HG03108 (cell line): ENCODE measurements around the gene SLC2A9.

Source experiments
- ATAC-seq: cut with Tn5 transposase; IDR thresholded peaks from one replicate; pipeline ENCODE4 v1.9.1; 2021; ENCODE audit warnings: moderate library complexity; ENCODE audit not compliant: unreplicated experiment

SLC2A9 gene

GRCh38 chr4:10020871-10021652 is at the start of gene SLC2A9:
TSS of gene SLC2A9 (minus strand) at chr4:10021497. CDS start at chr4:10021429, 68 bp downstream.
- ATAC-seq: no peak

GRCh38 chr4:10069075-10069642 is 47.9 kb upstream of the SLC2A9 start:
- ATAC-seq: no peak

GRCh38 chr4:10066670-10067651 is 45.7 kb upstream of the SLC2A9 start:
- ATAC-seq: no peak

- ATAC-seq: no peak
Measured at GRCh38 chr4:10066206-10066605, 44.9 kb upstream of the SLC2A9 start.

- no peak for ATAC-seq
Measured at GRCh38 chr4:10063544-10064300, 42.4 kb upstream of the SLC2A9 start.

- no peak for ATAC-seq
Measured at GRCh38 chr4:10061650-10062415, 40.5 kb upstream of the SLC2A9 start.

- ATAC-seq: no peak
Measured at GRCh38 chr4:10058371-10058770, 37.1 kb upstream of the SLC2A9 start.

- ATAC-seq: no peak
Measured at GRCh38 chr4:10057023-10057395, 35.7 kb upstream of the SLC2A9 start.

GRCh38 chr4:10056334-10057022 is 35.2 kb upstream of the SLC2A9 start:
- ATAC-seq: no peak

GRCh38 chr4:10055871-10056270 is 34.6 kb upstream of the SLC2A9 start:
- no peak for ATAC-seq

GRCh38 chr4:10054571-10055041 is 33.3 kb upstream of the SLC2A9 start:
- no peak for ATAC-seq

- no peak for ATAC-seq
Measured at GRCh38 chr4:10053635-10054453, 32.5 kb upstream of the SLC2A9 start.

- ATAC-seq: no peak
Measured at GRCh38 chr4:10051517-10052135, 30.3 kb upstream of the SLC2A9 start.

GRCh38 chr4:10050721-10051120 is 29.4 kb upstream of the SLC2A9 start:
- no peak for ATAC-seq

GRCh38 chr4:10050261-10050661 is 29.0 kb upstream of the SLC2A9 start:
- ATAC-seq: no peak

GRCh38 chr4:10048941-10049697 is 27.8 kb upstream of the SLC2A9 start:
- ATAC-seq: no peak

- ATAC-seq: no peak
Measured at GRCh38 chr4:10047967-10048366, 26.7 kb upstream of the SLC2A9 start.
